ENCODE measurements around the gene ING5. TPM values are rescaled to one million over a fixed set of nuclear protein-coding genes. Genes with fewer than 3 reads are reported as not detected.

ING5 gene
- total RNA-seq, 2 experiments from 2014 or later, result 65.4 to 90.9 TPM

- TF ChIP-seq EZH2phosphoT487 (IDR thresholded peaks at IDR 0.05; ENCODE audit: borderline replicate concordance, low read depth, low read length) (no peak), CTCF (conservative IDR thresholded peaks at IDR 0.05; ENCODE audit: low read length) (no peak)
- POLR2A ChIA-PET, result no interaction called here
- DNase-seq (ENCODE audit: low spot score), result no peak
- H3K27ac ChIP-seq (ENCODE audit: low read depth, low read length, poor library complexity, severe bottlenecking), result no peak overlapping the region
- H3K4me2 ChIP-seq (ENCODE audit: low read length), result no peak overlapping the region
- H3K4me3 ChIP-seq (ENCODE audit: low read depth, low read length, poor library complexity, severe bottlenecking), result no peak overlapping the region
- H3K9me2 ChIP-seq (ENCODE audit: insufficient read depth, low read length), result no peaks in the 10 kb centered on the region
- no peaks in the 10 kb centered on the region for H3K4me1 ChIP-seq (ENCODE audit: insufficient read depth, low read length, poor library complexity, severe bottlenecking)
- no TSS peak for BruUV-seq (replicated peaks)
- H3K79me2 ChIP-seq (ENCODE audit: insufficient read depth, low read depth, low read length), result no peaks in the 10 kb centered on the region
- intact Hi-C loops (cut with micrococcal nuclease; ENCODE audit: unreplicated experiment), result no loop called here
- no peak overlapping the region for H2AFZ ChIP-seq (ENCODE audit: low read length)
- peaks cover 14% of the 10 kb centered on the region; the same call in 1 of the 2 replicates for H3K9me3 ChIP-seq (ENCODE audit: low read length)
- no peaks in the 10 kb centered on the region for H4K20me1 ChIP-seq (ENCODE audit: insufficient read depth, low read length)
- H3K36me3 ChIP-seq (ENCODE audit: insufficient read depth, low read length), result no peaks in the 10 kb centered on the region
- CTCF ChIA-PET (ENCODE audit: unreplicated experiment), result no interaction called here
These were observed 75.4 kb downstream of the ING5 start for GRCh38 chr2:241777170-241777685.

- H3K79me2 ChIP-seq (ENCODE audit: insufficient read depth, low read depth, low read length), result no peaks in the 10 kb centered on the region
- H3K27ac ChIP-seq (ENCODE audit: low read depth, low read length, poor library complexity, severe bottlenecking), result no peak overlapping the region
- BruUV-seq (replicated peaks), result no TSS peak
- intact Hi-C loops (cut with micrococcal nuclease; ENCODE audit: unreplicated experiment), result no loop called here
- H3K4me1 ChIP-seq (ENCODE audit: insufficient read depth, low read length, poor library complexity, severe bottlenecking), result no peaks in the 10 kb centered on the region
- no peak overlapping the region for H3K4me2 ChIP-seq (ENCODE audit: low read length)
- ChIA-PET CTCF (ENCODE audit: unreplicated experiment) (no interaction called here), POLR2A (no interaction called here)
- H4K20me1 ChIP-seq (ENCODE audit: insufficient read depth, low read length), result no peaks in the 10 kb centered on the region
- no peaks in the 10 kb centered on the region for H3K9me2 ChIP-seq (ENCODE audit: insufficient read depth, low read length)
- no peak for TF ChIP-seq EZH2phosphoT487 (IDR thresholded peaks at IDR 0.05; ENCODE audit: borderline replicate concordance, low read depth, low read length)
- no peak for TF ChIP-seq CTCF (conservative IDR thresholded peaks at IDR 0.05; ENCODE audit: low read length)
- no peak overlapping the region for H3K4me3 ChIP-seq (ENCODE audit: low read depth, low read length, poor library complexity, severe bottlenecking)
- H3K36me3 ChIP-seq (ENCODE audit: insufficient read depth, low read length), result no peaks in the 10 kb centered on the region
- DNase-seq (ENCODE audit: low spot score), result no peak
- no peak overlapping the region for H2AFZ ChIP-seq (ENCODE audit: low read length)
- peaks cover 19% of the 10 kb centered on the region; the same call in 1 of the 2 replicates for H3K9me3 ChIP-seq (ENCODE audit: low read length)
These were observed 76.1 kb downstream of the ING5 start for GRCh38 chr2:241777686-241778627.

Other genes starting within 250 kb of the ING5 start
- gene STK25, start 193.5 kb upstream of the ING5 start, total RNA-seq (2014; rRNA removed; shearing (Covaris generic)), result 167 and 201 TPM in 2 replicates
- 120 and 135 TPM in 2 replicates for gene STK25, start 193.5 kb upstream of the ING5 start, total RNA-seq (2022)
- gene BOK, start 143.3 kb upstream of the ING5 start, total RNA-seq (2014; rRNA removed; shearing (Covaris generic)), result not detected in 2 replicates
- not detected in 2 replicates for gene BOK, start 143.3 kb upstream of the ING5 start, total RNA-seq (2022)
- 55.4 and 65.6 TPM in 2 replicates for gene THAP4, start 64.9 kb upstream of the ING5 start, total RNA-seq (2014; rRNA removed; shearing (Covaris generic))
- gene THAP4, start 64.9 kb upstream of the ING5 start, total RNA-seq (2022), result 55.6 and 61.6 TPM in 2 replicates
- 72.4 and 78.0 TPM in 2 replicates for gene ATG4B, start 64.3 kb upstream of the ING5 start, total RNA-seq (2014; rRNA removed; shearing (Covaris generic))
- gene ATG4B, start 64.3 kb upstream of the ING5 start, total RNA-seq (2022), result 133 and 152 TPM in 2 replicates
- 104 and 118 TPM in 2 replicates for gene DTYMK, start 15.2 kb upstream of the ING5 start, total RNA-seq (2014; rRNA removed; shearing (Covaris generic))
- 127 and 129 TPM in 2 replicates for gene DTYMK, start 15.2 kb upstream of the ING5 start, total RNA-seq (2022)
- gene D2HGDH, start 32.6 kb downstream of the ING5 start, total RNA-seq (2014; rRNA removed; shearing (Covaris generic)), result 19.4 and 23.2 TPM in 2 replicates
- 54.7 and 68.1 TPM in 2 replicates for gene D2HGDH, start 32.6 kb downstream of the ING5 start, total RNA-seq (2022)
- not detected in 2 replicates for gene GAL3ST2, start 74.8 kb downstream of the ING5 start, total RNA-seq (2014; rRNA removed; shearing (Covaris generic))
- 1.1 TPM in 2 replicates for gene GAL3ST2, start 74.8 kb downstream of the ING5 start, total RNA-seq (2022)
- gene NEU4, start 107.2 kb downstream of the ING5 start, total RNA-seq (2014; rRNA removed; shearing (Covaris generic)), result not detected in 2 replicates
- 0.50 and 0.84 TPM in 2 replicates for gene NEU4, start 107.2 kb downstream of the ING5 start, total RNA-seq (2022)
- not detected in 2 replicates for gene PDCD1, start 156.9 kb downstream of the ING5 start, total RNA-seq (2014; rRNA removed; shearing (Covaris generic))
- not detected in 2 replicates for gene PDCD1, start 156.9 kb downstream of the ING5 start, total RNA-seq (2022)
- gene RTP5, start 167.7 kb downstream of the ING5 start, total RNA-seq (2014; rRNA removed; shearing (Covaris generic)), result not detected in 2 replicates
- not detected in 2 replicates for gene RTP5, start 167.7 kb downstream of the ING5 start, total RNA-seq (2022)

All from OCI-LY7 (cell line).